NCI-H1694 (cell line): ENCODE results near the gene TMEM273.

Source experiments
- DNase-seq: peaks from one replicate; lab custom pipeline; 2025; lab: John Stamatoyannopoulos, UW

Gene TMEM273, protein sequence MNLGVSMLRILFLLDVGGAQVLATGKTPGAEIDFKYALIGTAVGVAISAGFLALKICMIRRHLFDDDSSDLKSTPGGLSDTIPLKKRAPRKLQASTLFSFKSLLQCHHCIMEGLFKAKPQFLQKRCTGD

GRCh38 chr10:49187950-49188761 lies at the start of gene TMEM273:
Gene TMEM273 (minus strand): TSS chr10:49188391. CDS start chr10:49188336, 55 bp downstream.
- no peak for DNase-seq

- DNase-seq: no peak
Observed at GRCh38 chr10:49237985-49238384, 49.8 kb upstream of the TMEM273 start.

DNA sequence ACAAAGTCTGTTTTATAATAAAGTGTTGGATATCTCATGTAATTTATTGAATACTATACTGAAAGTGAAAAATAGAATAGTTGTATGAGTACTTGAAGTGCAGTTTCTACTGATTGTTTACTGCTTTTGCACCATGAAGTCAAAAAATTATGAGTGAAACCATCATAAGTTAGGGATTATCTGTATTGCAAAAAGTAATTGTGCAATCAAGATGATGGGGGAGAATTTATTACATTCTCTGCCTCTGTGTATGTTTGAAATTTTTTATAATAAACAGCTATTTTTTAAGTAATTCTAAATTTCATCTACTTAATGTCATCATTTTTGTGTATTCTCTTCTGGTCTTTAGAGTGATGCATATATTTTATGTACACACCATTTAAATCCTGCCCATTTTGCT lies 47.2 kb upstream of the TMEM273 start:
- no peak for DNase-seq

GRCh38 chr10:49231086-49231820 lies 43.1 kb upstream of the TMEM273 start:
- no peak for DNase-seq

- no peak for DNase-seq
Observed at GRCh38 chr10:49230004-49230403, 41.8 kb upstream of the TMEM273 start.

- DNase-seq: no peak
Observed at GRCh38 chr10:49228677-49229076, 40.5 kb upstream of the TMEM273 start.

DNA sequence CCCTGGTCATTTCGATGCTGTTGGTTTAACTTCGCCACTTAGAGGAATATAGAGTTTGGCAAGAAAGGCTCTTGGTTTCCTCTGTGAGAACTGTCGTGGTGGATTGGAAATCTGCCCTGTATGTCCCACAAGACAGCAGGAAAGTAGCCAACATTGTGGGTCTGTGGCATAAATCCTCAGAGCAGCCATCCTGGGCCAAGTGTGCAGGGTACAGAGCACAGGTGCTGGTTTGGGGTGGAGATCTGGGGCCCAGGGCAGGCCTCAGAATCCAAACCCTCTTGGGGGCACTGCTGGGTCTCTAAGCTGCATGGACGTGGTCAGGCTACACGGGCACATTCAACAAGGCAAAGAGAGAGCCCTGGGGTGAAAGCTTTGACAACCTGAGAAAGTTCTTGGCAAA lies 39.2 kb upstream of the TMEM273 start:
- DNase-seq: no peak

DNA sequence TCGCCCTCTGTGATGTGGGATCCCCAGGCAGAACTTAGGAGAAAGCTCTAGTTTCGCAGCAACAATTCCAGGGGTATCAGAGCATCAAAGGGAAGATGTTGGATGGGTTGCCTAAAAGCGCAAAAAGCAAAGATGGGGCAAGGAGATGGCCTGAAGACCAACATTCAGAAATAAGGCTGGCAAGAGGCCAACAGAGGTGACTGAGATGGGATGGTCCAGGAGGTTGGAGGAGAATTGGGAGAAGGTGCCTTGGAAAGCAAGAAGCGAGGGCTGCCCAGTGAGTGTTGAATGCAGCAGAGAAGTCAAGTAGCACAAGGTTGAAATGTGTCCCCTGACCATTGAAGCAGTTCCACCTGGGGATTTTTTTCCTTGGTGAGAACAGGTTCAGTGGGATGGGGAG lies 38.4 kb upstream of the TMEM273 start:
- DNase-seq: no peak

DNA sequence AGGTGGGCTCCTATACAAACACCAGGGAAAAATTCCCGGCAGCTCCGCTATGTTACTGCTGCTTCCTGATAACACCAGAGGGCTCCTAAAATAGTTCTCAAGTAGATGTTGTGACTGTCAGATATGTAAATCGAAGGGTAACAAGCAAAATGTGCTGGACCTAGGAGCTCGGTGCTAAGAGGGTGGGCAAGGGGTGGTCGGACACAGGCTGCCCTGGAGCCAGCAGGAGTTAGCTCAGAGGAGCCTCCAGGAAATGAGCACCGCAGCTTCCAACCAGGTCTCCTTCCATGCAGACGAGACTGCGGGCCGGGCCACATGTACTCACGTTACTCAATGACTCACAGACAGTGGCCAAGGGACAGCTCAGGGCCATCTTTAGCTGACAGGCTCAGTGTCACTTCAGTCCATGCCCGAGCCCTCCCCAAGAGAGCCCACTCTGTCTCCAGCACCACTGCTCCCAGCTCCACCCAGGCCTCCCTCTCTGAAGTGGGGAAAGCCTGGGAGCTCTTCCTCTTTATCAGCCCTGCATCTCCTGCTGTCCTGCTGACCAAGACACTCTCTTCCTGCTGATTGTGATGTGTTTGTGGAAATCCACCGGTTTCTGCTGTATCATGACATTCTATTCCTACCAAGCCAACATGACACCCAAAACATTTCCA lies 37.2 kb upstream of the TMEM273 start:
- no peak for DNase-seq

GRCh38 chr10:49223205-49223604 lies 35.0 kb upstream of the TMEM273 start:
- DNase-seq: no peak

- no peak for DNase-seq
Observed at GRCh38 chr10:49222170-49222569, 34.0 kb upstream of the TMEM273 start.

DNA sequence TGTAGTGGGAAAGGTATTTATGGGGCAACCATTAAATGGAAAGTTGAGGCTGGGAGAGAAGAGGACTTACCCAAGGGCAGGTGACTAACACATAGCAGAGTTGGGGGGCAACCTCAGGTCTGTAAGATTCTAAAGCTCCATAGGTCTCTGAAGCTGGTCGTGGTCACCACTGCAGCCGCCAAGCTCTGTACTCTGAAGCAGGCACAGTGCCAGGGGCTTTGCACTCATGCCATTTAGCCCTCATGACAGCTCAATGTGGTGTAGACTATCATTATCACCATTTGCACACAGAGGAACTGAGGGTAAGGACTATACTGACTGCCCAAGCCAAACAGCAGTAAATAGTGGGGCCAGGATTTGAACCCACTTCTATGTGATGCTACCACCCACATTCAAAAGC lies 32.5 kb upstream of the TMEM273 start:
- no peak for DNase-seq

- DNase-seq: no peak
Observed at GRCh38 chr10:49220031-49220430, 31.8 kb upstream of the TMEM273 start.

DNA sequence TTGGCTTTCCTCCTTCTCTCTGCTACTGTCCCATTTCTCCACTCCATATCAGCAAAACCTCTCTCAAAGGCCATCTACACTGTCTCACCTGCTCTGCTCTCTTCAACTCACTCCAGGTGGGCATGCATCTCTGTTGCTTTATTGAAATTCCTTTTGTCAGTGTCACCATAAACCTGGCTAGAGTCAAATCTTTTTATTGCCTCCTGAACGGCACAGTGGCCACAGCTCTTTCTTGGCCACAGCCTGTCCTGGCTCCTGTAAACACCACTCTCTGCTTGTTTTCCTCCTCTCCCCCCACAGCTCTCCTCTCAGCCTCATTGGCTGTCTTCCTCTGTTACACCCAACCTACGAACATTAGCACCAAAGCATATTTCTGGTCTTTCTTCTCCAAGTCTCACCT lies 31.1 kb upstream of the TMEM273 start:
- no peak for DNase-seq

GRCh38 chr10:49218480-49218879 lies 30.3 kb upstream of the TMEM273 start:
- no peak for DNase-seq

DNA sequence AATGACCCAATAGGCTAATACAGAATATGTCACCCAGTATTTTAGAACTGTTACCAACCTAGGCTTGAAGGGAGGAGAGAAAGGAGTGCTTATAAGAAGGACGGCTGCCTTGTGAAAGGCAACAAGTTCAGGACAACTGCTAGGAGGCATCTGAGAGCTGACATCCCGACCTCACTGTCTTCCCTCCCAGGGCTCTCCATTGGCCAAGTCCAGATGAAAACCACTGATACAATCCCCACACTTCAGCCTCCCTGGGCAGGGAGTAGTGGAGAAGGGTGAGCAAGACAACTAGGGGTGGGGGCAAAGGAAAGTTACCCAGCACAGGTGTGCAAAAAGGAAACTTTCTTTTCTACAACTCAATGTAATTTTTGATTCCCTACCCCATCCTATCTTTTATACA lies 29.5 kb upstream of the TMEM273 start:
- no peak for DNase-seq

DNA sequence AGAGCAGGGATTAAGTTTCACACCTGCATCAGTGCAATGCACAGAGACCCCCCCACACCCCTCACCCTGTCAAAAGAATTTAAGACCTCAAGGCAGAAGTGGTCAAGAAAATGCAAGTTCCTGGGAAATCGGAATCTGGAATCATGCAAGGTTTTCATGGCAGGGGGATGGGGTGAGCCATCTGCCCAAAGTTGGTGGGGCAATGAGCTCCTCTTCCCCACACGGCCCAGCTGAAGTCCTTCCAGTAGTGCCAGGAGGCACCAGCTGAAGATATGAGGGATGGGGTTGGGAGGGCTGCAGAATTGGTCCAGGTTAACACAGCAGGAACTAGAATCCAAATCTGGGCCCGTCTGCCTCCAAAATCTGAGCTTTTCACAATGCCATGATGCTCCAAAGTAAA lies 25.0 kb upstream of the TMEM273 start:
- DNase-seq: no peak

GRCh38 chr10:49212783-49213182 lies 24.6 kb upstream of the TMEM273 start:
- no peak for DNase-seq

- DNase-seq: no peak
Observed at GRCh38 chr10:49212076-49212475, 23.9 kb upstream of the TMEM273 start.

DNA sequence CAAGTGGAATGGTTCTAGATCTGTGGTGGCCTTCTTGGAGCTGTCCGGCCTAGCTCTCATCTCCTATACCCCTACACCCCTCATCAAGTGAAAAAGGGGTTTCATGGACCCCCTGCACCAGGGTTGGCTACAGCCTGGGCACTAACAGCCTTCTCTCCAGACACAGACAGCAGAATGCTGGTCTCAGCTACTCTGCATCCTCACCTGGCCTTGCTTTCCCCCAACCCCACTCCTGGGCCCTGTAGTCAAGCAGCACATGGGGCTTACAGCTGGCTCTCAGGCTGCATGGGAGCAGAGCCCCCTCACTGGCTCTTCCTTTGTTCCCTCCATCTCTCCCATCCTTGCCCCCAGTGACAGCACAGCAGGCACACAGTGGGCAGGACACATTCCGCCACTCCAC lies 20.8 kb upstream of the TMEM273 start:
- DNase-seq: no peak

DNA sequence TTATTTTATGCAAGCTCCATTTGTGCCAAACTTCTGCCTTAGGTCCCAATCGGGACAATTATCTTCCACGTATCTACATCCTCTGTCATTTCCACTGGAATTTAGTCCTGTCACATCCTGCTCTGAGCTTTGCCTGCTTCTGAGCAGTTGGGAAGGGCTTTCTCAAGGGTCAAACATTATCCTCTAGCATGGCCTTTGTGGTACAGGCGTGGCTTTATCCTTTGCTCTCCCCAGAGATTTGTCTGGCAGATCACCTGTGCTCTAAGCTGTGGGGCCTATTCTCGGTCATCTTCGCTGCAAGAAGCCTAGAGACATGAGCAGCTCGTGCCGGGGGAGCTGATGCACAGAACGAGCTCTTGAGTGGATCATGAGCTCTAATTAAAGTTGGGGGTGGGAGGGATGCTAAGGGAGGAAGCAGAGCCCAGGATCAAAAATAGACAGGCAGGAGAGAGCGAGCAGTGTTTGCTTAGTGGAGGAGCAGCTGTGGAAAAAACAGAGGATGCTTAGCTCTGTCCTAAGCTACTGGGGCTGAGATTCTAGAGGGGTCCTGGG lies 19.8 kb upstream of the TMEM273 start:
- no peak for DNase-seq

GRCh38 chr10:49207113-49207512 lies 18.9 kb upstream of the TMEM273 start:
- DNase-seq: no peak
